SU-DHL-6 (cell line): Measurements from ENCODE around the gene ZBED2.

Experiments
- H2AFZ ChIP-seq: fragments of 200-600 bp; sonication (generic); 2 replicates; pipeline ENCODE4 v1.6.1; 2014; ENCODE audit warnings: low read depth, mild to moderate bottlenecking, moderate library complexity, mixed read lengths, antibody characterized with exemption, low read length; ENCODE audit not compliant: severe bottlenecking
- H3F3A ChIP-seq: fragments of 200-600 bp; shearing (Covaris generic); 2 replicates; pipeline ENCODE4 v1.6.0; 2016; ENCODE audit warnings: antibody characterized with exemption, mild to moderate bottlenecking; ENCODE audit not compliant: insufficient read depth
- H3K27ac ChIP-seq: fragments of 200-600 bp; sonication (generic); 2 replicates; pipeline ENCODE4 v1.5.1; 2016; ENCODE audit warnings: low read depth, mild to moderate bottlenecking, low read length, moderate library complexity, mixed read lengths
- H3K27me3 ChIP-seq: fragments of 200-600 bp; sonication (generic), shearing (Covaris generic); 2 replicates; pipeline ENCODE4 v1.6.0; 2014; ENCODE audit warnings: mild to moderate bottlenecking, low read length
- H3K36me3 ChIP-seq: fragments of 200-600 bp; sonication (generic); 2 replicates; pipeline ENCODE4 v1.6.1; 2014; ENCODE audit warnings: mild to moderate bottlenecking, low read length, mixed read lengths
- H3K4me2 ChIP-seq: fragments of 300-600, 200-600 bp; shearing (Covaris generic), sonication (generic); 2 replicates; pipeline ENCODE4 v1.6.0; 2014; ENCODE audit warnings: low read length, low read depth, mild to moderate bottlenecking; ENCODE audit not compliant: poor library complexity, severe bottlenecking
- H3K4me3 ChIP-seq: fragments of 200-600 bp; sonication (generic); 2 replicates; pipeline ENCODE4 v1.5.1; 2014; ENCODE audit warnings: antibody characterized with exemption, low read length, mild to moderate bottlenecking, mixed read lengths; ENCODE audit not compliant: insufficient read depth, poor library complexity, severe bottlenecking
- H3K79me2 ChIP-seq: fragments of 200-600 bp; sonication (generic); 2 replicates; pipeline ENCODE4 v1.6.1; 2014; ENCODE audit warnings: mild to moderate bottlenecking, low read length, moderate library complexity; ENCODE audit not compliant: insufficient read depth
- H3K9ac ChIP-seq: fragments of 200-600 bp; sonication (generic); 2 replicates; pipeline ENCODE4 v1.7.0; 2014; ENCODE audit warnings: mild to moderate bottlenecking, low read length
- H3K9me2 ChIP-seq: fragments of 200-600 bp; sonication (generic); replicated peaks from 2 replicates; pipeline ENCODE4 v1.6.1; 2014; ENCODE audit warnings: low read length; ENCODE audit not compliant: insufficient read depth
- H3K9me3 ChIP-seq: fragments of 200-600 bp; sonication (generic); 2 replicates; pipeline ENCODE4 v1.6.1; 2014; ENCODE audit warnings: low read length, mixed read lengths; ENCODE audit not compliant: insufficient read depth
- H4K20me1 ChIP-seq: fragments of 200-600 bp; sonication (generic); 2 replicates; pipeline ENCODE4 v1.6.1; 2014; ENCODE audit warnings: low read depth, mild to moderate bottlenecking, antibody characterized with exemption, low read length, moderate library complexity, mixed read lengths
- EZH2phosphoT487 ChIP-seq: fragments of 200-600 bp; sonication (generic), shearing (Covaris generic); conservative IDR thresholded peaks from 2 replicates; pipeline ENCODE4 v1.6.1; 2018; ENCODE audit warnings: mild to moderate bottlenecking, antibody characterized with exemption, low read length, moderate library complexity, mixed read lengths
- TF ChIP-seq, protein P1 (sequence below): fragments of 200-600 bp; sonication (generic); IDR thresholded peaks from one replicate; pipeline ENCODE4 v1.5.1; 2017; ENCODE audit warnings: antibody characterized with exemption, mild to moderate bottlenecking, low read length, moderate library complexity; ENCODE audit not compliant: insufficient read depth, poor library complexity, severe bottlenecking

The ZBED2 gene

DNA sequence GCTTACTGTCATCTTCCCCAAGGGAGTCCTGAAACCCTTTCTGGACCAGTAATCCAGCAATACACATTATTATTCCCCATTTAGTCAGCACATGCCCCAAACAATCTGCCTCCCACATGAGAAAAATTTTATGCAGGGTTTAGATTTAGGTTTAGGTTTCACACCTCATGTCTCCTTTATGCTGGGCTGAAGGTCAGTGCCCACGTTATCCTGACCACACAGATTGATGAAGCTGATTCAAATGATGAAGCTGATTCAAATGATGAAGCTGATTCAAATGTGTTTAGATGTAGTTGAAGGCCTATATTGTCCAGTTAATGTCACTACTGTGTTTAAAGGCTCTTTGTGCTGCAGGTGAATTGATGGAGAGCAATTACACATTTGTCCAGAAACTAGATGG lies 18.1 kb upstream of the ZBED2 start:
- Histone ChIP-seq H4K20me1 (no peaks in the 10 kb centered on the region), H3K36me3 (no peaks in the 10 kb centered on the region), H3K9me2 (no peaks in the 10 kb centered on the region), H3F3A (no peaks in the 10 kb centered on the region), H3K27ac (no peak overlapping the region), H2AFZ (no peak overlapping the region), H3K79me2 (no peaks in the 10 kb centered on the region), H3K4me2 (no peak overlapping the region), H3K4me3 (no peak overlapping the region), H3K9ac (no peak overlapping the region), H3K9me3 (no peaks in the 10 kb centered on the region), H3K27me3 (no peaks in the 10 kb centered on the region)
- TF ChIP-seq EZH2phosphoT487, result no peak
- TF ChIP-seq, protein P1, sequence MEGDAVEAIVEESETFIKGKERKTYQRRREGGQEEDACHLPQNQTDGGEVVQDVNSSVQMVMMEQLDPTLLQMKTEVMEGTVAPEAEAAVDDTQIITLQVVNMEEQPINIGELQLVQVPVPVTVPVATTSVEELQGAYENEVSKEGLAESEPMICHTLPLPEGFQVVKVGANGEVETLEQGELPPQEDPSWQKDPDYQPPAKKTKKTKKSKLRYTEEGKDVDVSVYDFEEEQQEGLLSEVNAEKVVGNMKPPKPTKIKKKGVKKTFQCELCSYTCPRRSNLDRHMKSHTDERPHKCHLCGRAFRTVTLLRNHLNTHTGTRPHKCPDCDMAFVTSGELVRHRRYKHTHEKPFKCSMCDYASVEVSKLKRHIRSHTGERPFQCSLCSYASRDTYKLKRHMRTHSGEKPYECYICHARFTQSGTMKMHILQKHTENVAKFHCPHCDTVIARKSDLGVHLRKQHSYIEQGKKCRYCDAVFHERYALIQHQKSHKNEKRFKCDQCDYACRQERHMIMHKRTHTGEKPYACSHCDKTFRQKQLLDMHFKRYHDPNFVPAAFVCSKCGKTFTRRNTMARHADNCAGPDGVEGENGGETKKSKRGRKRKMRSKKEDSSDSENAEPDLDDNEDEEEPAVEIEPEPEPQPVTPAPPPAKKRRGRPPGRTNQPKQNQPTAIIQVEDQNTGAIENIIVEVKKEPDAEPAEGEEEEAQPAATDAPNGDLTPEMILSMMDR, result no peak

DNA sequence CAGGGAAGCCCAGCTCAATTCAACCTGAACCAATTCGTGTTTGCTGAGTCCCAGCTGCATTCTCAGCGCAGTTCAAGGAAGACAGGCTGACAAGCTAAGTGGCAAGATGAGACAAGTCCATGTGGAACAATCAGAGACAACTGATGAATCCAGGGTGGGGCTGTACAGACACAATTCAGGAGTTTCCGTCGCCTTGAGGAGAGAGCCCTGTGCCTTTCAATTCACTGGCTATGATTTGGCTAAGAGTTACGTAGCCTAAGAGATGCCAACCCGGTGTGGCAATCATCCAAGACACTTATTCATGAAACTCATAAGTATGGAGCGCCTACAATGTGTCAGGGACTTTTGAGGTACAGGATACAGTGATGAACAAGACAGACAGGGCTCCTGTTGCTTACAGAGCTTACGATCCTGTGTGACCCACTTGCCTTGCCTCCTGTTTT lies 15.5 kb upstream of the ZBED2 start:
- H3K79me2 ChIP-seq, result no peaks in the 10 kb centered on the region
- H3K27ac ChIP-seq, result no peak overlapping the region
- H3K4me2 ChIP-seq, result no peak overlapping the region
- no peaks in the 10 kb centered on the region for H3K9me3 ChIP-seq
- H3K4me3 ChIP-seq, result no peak overlapping the region
- H3K27me3 ChIP-seq, result no peaks in the 10 kb centered on the region
- H3K9ac ChIP-seq, result no peak overlapping the region
- no peak overlapping the region for H2AFZ ChIP-seq
- H4K20me1 ChIP-seq, result no peaks in the 10 kb centered on the region
- no peaks in the 10 kb centered on the region for H3K36me3 ChIP-seq
- TF ChIP-seq EZH2phosphoT487, result no peak
- TF ChIP-seq, protein P1, result no peak
- no peaks in the 10 kb centered on the region for H3F3A ChIP-seq
- no peaks in the 10 kb centered on the region for H3K9me2 ChIP-seq

DNA sequence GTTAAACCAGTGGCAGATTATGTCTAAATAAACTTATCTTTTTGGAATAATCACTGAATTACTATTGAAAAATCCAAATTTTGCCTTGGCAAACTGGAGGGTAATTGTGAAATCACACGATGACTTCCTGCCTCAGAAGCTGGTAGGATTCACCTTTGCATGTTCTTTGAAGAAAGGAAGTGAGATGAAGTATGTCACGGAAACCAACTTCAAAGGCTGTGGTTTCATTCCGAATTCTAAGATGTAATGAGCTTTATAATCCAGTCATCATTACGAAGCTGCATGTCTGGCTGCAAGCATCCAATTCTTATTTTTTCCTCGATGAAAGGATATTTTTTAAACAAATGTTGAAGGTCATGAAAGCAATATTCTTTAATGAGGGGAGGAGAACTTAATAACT lies 15.0 kb upstream of the ZBED2 start:
- TF ChIP-seq, protein P1, result no peak
- no peak for TF ChIP-seq EZH2phosphoT487
- Histone ChIP-seq H3K9ac (no peak overlapping the region), H3K36me3 (no peaks in the 10 kb centered on the region), H4K20me1 (no peaks in the 10 kb centered on the region), H3K4me3 (no peak overlapping the region), H3K27me3 (no peaks in the 10 kb centered on the region), H3K9me2 (no peaks in the 10 kb centered on the region), H3K9me3 (no peaks in the 10 kb centered on the region), H2AFZ (no peak overlapping the region), H3F3A (no peaks in the 10 kb centered on the region), H3K79me2 (no peaks in the 10 kb centered on the region), H3K4me2 (no peak overlapping the region), H3K27ac (no peak overlapping the region)

DNA sequence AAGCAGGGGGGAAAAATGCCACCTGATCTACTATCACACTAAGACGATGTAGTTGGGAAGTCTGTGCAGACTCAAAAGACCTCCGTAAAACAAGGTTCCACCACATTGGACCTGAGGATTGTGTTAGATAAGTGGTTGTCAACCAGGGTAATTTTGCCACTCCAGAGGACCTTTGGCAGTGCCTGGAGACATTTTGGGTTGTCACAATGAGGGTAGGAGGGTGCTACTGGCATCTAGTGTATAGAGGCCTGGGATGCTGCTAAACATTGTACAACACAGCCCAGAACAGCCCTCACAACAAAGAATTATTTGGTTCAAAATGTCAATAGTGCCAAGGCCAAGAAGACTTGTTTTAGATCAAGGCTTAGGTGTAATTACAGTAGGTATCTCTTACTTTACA lies 14.6 kb upstream of the ZBED2 start:
- no peak overlapping the region for H2AFZ ChIP-seq
- H3K9me3 ChIP-seq, result no peaks in the 10 kb centered on the region
- H3K79me2 ChIP-seq, result no peaks in the 10 kb centered on the region
- no peaks in the 10 kb centered on the region for H4K20me1 ChIP-seq
- H3K4me2 ChIP-seq, result no peak overlapping the region
- H3K27me3 ChIP-seq, result no peaks in the 10 kb centered on the region
- H3K9me2 ChIP-seq, result no peaks in the 10 kb centered on the region
- no peak overlapping the region for H3K27ac ChIP-seq
- no peaks in the 10 kb centered on the region for H3F3A ChIP-seq
- no peak overlapping the region for H3K9ac ChIP-seq
- TF ChIP-seq, protein P1, result no peak
- no peak for TF ChIP-seq EZH2phosphoT487
- no peak overlapping the region for H3K4me3 ChIP-seq
- no peaks in the 10 kb centered on the region for H3K36me3 ChIP-seq
